ENCODE measurements around the gene PFN1. TPM values are rescaled to one million over a fixed set of nuclear protein-coding genes. Genes with fewer than 3 reads are reported as not detected.
A peak's percentile ranks its signal among the peaks of the same experiment; 100 is the strongest.

PFN1 gene
- total and polyA plus RNA-seq, 9 donors, result 201 to 542 (median 323) TPM

DNA sequence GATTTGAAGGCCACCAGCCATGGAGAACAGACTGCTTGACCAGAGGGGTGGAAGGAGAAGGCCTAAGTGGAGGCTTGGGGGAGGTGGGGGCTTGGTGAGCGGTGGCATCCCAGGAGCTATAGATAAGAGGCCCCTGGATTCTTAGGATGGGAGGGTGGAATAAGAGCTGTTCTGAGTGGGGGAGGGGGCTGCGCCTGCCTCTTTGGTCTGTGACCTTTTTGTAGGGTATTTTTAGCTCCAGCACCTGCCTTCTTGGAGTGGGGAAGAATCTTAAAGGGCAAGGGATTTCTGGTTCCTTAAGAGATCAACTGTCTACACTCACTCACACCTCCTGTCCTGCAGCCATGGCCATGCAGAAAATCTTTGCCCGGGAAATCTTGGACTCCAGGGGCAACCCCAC lies 3.2 kb upstream of the PFN1 start:
- no peak for DNase-seq
- intact Hi-C loops (cut with DNase I), result no loop called here
- no peak for TF ChIP-seq EP300 (IDR thresholded peaks at IDR 0.05)
- TF ChIP-seq, protein P1, sequence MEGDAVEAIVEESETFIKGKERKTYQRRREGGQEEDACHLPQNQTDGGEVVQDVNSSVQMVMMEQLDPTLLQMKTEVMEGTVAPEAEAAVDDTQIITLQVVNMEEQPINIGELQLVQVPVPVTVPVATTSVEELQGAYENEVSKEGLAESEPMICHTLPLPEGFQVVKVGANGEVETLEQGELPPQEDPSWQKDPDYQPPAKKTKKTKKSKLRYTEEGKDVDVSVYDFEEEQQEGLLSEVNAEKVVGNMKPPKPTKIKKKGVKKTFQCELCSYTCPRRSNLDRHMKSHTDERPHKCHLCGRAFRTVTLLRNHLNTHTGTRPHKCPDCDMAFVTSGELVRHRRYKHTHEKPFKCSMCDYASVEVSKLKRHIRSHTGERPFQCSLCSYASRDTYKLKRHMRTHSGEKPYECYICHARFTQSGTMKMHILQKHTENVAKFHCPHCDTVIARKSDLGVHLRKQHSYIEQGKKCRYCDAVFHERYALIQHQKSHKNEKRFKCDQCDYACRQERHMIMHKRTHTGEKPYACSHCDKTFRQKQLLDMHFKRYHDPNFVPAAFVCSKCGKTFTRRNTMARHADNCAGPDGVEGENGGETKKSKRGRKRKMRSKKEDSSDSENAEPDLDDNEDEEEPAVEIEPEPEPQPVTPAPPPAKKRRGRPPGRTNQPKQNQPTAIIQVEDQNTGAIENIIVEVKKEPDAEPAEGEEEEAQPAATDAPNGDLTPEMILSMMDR (IDR thresholded peaks at IDR 0.05), result no peak
- 78 to 85% (median 81%) methylated on average over 3 of the region's 3 CpGs for WGBS, 3 donors
- no peak overlapping the region for H3K27ac ChIP-seq
- no peak overlapping the region for H3K4me3 ChIP-seq
- H3K9me3 ChIP-seq, result no peaks in the 10 kb centered on the region
- no peaks in the 10 kb centered on the region for H3K27me3 ChIP-seq
- H3K4me1 ChIP-seq (ENCODE audit: insufficient read depth), result no peaks in the 10 kb centered on the region
- H3K36me3 ChIP-seq, result no peaks in the 10 kb centered on the region

DNA sequence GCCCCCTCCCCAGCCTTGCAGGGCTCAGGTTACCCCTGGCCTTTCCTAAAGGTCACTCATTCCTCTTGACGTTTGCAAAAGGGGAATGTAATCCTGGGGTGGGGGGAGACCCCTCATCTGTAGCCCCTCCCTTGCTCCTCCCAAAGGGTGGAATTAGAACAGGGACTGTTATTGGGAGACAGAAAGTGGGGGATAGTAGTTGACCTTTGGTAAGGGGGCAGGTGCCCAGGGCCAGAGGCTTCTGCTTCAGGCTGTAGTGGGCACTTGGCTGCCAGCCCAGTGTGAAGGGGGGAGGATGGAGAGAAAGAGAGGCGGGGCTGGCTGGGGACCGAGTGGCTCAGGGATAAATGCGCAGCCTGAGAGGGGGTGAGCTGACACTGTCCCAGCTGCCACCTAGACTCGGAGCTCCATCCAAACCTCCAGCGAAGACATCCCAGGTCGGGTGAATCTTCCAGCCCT lies 2.4 kb upstream of the PFN1 start, which contains the start of gene ENO3:
Gene ENO3, plus strand, starts transcription at position 374 of the 459 bp plus-strand sequence. CDS start 711 bp downstream, outside the sequence.
- 48 to 61% (median 60%) methylated on average over 7 of the region's 7 CpGs for WGBS, 3 donors
- Histone ChIP-seq H3K27me3 (no peaks in the 10 kb centered on the region), H3K36me3 (no peaks in the 10 kb centered on the region), H3K4me3 (peak within 1 kb of the TSS; percentile 100), H3K4me1 (ENCODE audit: insufficient read depth) (no peaks in the 10 kb centered on the region), H3K9me3 (no peaks in the 10 kb centered on the region), H3K27ac (peak within 1 kb of the TSS; percentile 82 to 96)
- peak in 4 of 5 donors; percentile 58 to 72 (median 62) for DNase-seq
- intact Hi-C loops (cut with DNase I), result no loop called here
- no peak for TF ChIP-seq POLR2A (IDR thresholded peaks at IDR 0.05)
- TF ChIP-seq, protein P1 (IDR thresholded peaks at IDR 0.05), result no peak
- TF ChIP-seq EP300 (IDR thresholded peaks at IDR 0.05), result no peak

DNA sequence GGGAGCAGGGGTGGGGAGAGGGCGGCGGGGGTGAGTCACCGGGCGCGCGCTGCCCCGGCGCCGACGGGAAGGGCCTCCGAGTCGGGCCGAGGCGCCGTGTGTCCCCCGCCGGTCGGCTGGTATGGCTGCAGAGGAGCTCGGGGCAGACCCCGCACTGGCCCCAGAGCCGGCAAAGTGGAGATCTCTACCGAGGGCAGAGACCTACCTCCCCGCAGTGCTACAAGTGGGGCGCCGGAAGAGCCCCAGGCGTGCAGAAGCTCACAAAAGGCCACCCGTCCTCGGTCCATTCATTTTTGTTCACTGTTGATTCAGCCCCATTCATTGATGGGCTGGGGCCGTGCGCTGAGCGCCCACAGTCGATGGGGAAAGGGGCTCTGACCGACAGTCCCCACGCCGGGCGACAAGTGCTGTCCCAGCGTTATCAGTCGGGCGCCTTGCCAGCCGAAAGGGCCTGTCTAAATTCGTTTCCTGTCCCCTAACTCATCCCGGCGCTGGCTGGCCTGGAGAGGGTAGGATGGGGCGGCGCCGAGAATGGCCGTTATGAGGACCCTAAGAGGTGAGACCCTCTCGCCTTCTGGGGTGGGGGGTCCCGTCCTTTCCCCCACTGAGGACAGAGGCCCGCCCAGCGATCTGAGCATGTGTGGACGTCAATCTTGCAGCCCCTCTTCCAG lies 1.9 kb upstream of the PFN1 start:
- 15 to 21% (median 17%) methylated on average over 28 to 52 of the region's 52 CpGs for WGBS, 3 donors
- no peaks in the 10 kb centered on the region for H3K27me3 ChIP-seq
- H3K36me3 ChIP-seq, result no peaks in the 10 kb centered on the region

DNA sequence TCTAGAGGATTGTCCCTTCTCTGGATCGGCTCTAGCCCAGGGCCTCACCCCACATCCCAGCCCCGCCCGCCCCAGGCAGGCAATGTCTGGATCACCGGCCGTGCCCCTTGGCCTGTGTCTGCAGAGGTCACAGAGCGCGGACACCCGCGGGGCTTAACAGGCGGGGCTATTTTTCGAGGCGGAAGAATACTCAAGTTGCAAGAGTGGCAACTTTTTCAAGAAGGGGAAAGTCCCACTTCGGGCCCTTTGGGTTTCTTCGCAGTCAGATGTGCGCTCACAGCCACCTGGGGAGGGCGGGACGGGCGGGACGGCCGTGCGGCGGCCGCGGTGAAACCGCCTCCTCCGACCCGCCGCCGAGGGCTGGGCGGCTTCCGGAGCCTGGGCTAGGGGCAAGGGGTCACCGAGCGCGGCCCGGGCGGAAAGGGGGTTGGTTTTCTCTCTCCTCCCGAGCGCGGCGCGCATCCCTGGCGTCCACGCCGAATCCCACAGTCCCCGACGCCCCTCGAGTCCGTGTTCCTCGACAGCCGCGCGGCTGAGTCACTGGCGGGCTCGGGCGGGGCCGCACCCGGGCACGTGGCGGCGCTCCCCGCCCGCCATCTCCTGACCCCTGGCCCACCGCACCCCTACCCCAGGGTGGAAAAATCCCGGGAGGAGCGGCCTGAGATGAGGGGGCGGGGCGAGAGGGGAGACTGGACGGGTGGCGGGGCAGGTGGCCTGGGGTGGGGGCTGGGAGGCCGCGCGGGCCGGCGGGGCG lies 1.2 kb upstream of the PFN1 start:
- H3K27me3 ChIP-seq, result no peaks in the 10 kb centered on the region
- intact Hi-C loops (cut with DNase I), result no loop called here
- WGBS, 3 donors, result 0 to 1% (median 1%) methylated on average over 24 to 75 of the region's 75 CpGs
- H3K27ac ChIP-seq, result peak overlapping the region; percentile 82 to 96
- H3K4me3 ChIP-seq, result peak overlapping the region; percentile 100
- peaks cover 2% of the 10 kb centered on the region for H3K4me1 ChIP-seq (ENCODE audit: insufficient read depth)
- no peaks in the 10 kb centered on the region for H3K36me3 ChIP-seq
- TF ChIP-seq, protein P1 (IDR thresholded peaks at IDR 0.05), result no peak
- no peak for TF ChIP-seq POLR2A (IDR thresholded peaks at IDR 0.05)
- TF ChIP-seq EP300 (IDR thresholded peaks at IDR 0.05), result no peak
- H3K9me3 ChIP-seq, result no peaks in the 10 kb centered on the region
- DNase-seq, result peak; percentile 78 to 81 (median 80)

More for the DNA sequence above, 1.9 kb upstream of the PFN1 start:
- peak overlapping the region; percentile 82 to 96 for H3K27ac ChIP-seq
- intact Hi-C loops (cut with DNase I), result no loop called here
- TF ChIP-seq, protein P1 (IDR thresholded peaks at IDR 0.05), result no peak
- no peak for TF ChIP-seq EP300 (IDR thresholded peaks at IDR 0.05)
- TF ChIP-seq POLR2A (IDR thresholded peaks at IDR 0.05), result no peak
- DNase-seq, result peak; percentile 59 to 76 (median 74)
- no peaks in the 10 kb centered on the region for H3K9me3 ChIP-seq
- H3K4me3 ChIP-seq, result peak overlapping the region; percentile 100
- peaks cover 2% of the 10 kb centered on the region for H3K4me1 ChIP-seq (ENCODE audit: insufficient read depth)

Measured in ovary (tissue), 9 donors.